PFSK-1 (cell line): ENCODE measurements around the gene MX1.

ENCODE experiments used
- FOXP2 ChIP-seq: optimal IDR thresholded peaks from 2 replicates; pipeline ENCODE3; 2011; ENCODE audit warnings: borderline replicate concordance, control low read depth, inconsistent platforms; ENCODE audit not compliant: insufficient read depth; ENCODE audit errors: extremely low read length, extremely low read depth
- POLR2AphosphoS5 ChIP-seq: IDR thresholded peaks from 2 replicates; pipeline ENCODE4 v1.6.1; 2012; ENCODE audit warnings: low read depth, mild to moderate bottlenecking, control low read depth, low read length, moderate library complexity
- SIN3A ChIP-seq: IDR thresholded peaks from 2 replicates; pipeline ENCODE4 v1.6.1; 2012; ENCODE audit warnings: mild to moderate bottlenecking, low read length, moderate library complexity, borderline replicate concordance; ENCODE audit not compliant: insufficient read depth
- TAF1 ChIP-seq: IDR thresholded peaks from 2 replicates; pipeline ENCODE4 v1.6.1; 2012; ENCODE audit warnings: low read length, control low read depth, borderline replicate concordance; ENCODE audit not compliant: insufficient read depth
- TF ChIP-seq, protein P1 (sequence below), 2 experiments: IDR thresholded peaks; 2 replicates each; pipeline versions ENCODE4 v1.6.1 to v1.8.0; 2011 to 2012; ENCODE audit warnings: low read depth in 2 of 2, low read length in 2 of 2, control low read depth in 1 of 2, inconsistent platforms in 1 of 2, mild to moderate bottlenecking in 1 of 2, moderate library complexity in 1 of 2; ENCODE audit not compliant: insufficient read depth in 1 of 2

MX1 gene

DNA sequence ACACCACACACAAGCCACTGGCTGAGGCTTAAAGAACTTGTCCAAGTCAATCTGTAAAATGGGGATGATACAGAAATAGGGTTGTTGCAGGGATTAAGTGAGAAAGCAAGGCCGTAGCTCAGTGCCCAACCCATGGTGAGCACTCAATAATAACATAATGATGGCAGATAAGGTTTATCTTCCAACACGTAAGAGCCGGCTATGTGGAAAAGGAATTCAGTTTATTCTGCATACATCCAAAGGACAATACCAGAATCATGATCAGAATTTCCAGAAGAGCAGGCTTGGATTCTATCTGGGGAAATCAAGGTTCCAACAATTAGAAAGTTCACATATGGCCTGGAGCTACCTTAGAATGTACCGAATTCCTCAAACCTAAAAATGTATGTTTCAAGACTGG, 77.3 kb downstream of the MX1 start:
- TF ChIP-seq SIN3A (no peak), POLR2AphosphoS5 (no peak), FOXP2 (no peak), TAF1 (no peak)
- TF ChIP-seq, protein P1, sequence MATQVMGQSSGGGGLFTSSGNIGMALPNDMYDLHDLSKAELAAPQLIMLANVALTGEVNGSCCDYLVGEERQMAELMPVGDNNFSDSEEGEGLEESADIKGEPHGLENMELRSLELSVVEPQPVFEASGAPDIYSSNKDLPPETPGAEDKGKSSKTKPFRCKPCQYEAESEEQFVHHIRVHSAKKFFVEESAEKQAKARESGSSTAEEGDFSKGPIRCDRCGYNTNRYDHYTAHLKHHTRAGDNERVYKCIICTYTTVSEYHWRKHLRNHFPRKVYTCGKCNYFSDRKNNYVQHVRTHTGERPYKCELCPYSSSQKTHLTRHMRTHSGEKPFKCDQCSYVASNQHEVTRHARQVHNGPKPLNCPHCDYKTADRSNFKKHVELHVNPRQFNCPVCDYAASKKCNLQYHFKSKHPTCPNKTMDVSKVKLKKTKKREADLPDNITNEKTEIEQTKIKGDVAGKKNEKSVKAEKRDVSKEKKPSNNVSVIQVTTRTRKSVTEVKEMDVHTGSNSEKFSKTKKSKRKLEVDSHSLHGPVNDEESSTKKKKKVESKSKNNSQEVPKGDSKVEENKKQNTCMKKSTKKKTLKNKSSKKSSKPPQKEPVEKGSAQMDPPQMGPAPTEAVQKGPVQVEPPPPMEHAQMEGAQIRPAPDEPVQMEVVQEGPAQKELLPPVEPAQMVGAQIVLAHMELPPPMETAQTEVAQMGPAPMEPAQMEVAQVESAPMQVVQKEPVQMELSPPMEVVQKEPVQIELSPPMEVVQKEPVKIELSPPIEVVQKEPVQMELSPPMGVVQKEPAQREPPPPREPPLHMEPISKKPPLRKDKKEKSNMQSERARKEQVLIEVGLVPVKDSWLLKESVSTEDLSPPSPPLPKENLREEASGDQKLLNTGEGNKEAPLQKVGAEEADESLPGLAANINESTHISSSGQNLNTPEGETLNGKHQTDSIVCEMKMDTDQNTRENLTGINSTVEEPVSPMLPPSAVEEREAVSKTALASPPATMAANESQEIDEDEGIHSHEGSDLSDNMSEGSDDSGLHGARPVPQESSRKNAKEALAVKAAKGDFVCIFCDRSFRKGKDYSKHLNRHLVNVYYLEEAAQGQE (IDR thresholded peaks at IDR 0.05; ENCODE audit: insufficient read depth in 1 of 2, low read depth in 2 of 2, low read length in 2 of 2) = no peak

DNA sequence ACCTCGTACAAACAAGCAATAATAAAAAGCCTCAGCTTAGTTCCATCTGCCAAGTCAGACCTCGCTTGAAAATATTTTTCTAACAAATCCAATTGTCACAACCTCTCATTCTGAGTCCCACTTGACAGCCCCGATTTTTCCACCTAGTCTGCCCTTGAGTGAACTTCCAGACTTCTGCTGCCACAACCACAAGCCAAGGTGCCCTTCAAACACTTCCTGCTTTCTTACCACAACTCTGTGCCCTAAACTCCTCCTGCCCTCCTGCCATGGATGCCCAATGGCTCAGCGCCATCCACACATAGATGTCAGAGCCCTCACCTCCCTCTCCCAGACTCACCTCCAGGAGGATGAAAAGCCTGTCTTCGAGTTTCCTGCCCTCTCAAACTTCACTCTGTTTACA, 78.0 kb downstream of the MX1 start:
- TF ChIP-seq SIN3A (no peak), FOXP2 (no peak), POLR2AphosphoS5 (no peak), TAF1 (no peak)
- TF ChIP-seq, protein P1 (IDR thresholded peaks at IDR 0.05; ENCODE audit: insufficient read depth in 1 of 2, low read depth in 2 of 2, low read length in 2 of 2) = no peak

DNA sequence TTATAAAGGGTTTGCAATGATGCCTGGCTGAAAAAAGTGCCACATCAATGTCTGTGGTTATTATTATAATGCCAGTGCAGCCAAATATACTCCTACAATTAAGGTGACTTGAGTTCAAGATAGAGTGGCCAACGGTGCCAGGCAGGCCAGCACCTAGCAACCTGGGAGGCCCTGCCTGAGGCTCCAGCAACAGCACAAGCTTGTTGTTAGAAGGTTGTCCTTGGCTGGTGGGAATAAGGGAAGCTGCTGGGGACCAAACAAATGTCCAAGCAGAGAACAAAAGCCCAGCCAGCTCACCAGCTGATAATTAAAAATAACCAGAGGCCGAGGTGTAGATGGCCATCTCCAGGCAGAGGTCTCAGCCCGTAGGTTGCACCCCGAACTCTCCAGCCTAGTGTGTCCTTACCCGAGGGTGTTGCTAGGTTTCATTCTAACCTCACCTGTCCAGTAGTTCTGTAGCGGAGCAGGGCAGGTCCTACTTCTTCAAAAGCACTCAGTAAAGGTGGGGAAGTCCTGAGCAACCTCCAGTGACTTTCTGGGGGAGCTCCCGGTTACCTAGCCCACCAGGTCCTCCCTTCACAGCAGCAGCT, 80.1 kb downstream of the MX1 start:
- TF ChIP-seq, protein P1 (IDR thresholded peaks at IDR 0.05; ENCODE audit: insufficient read depth in 1 of 2, low read depth in 2 of 2, low read length in 2 of 2) = no peak
- TF ChIP-seq SIN3A = no peak

DNA sequence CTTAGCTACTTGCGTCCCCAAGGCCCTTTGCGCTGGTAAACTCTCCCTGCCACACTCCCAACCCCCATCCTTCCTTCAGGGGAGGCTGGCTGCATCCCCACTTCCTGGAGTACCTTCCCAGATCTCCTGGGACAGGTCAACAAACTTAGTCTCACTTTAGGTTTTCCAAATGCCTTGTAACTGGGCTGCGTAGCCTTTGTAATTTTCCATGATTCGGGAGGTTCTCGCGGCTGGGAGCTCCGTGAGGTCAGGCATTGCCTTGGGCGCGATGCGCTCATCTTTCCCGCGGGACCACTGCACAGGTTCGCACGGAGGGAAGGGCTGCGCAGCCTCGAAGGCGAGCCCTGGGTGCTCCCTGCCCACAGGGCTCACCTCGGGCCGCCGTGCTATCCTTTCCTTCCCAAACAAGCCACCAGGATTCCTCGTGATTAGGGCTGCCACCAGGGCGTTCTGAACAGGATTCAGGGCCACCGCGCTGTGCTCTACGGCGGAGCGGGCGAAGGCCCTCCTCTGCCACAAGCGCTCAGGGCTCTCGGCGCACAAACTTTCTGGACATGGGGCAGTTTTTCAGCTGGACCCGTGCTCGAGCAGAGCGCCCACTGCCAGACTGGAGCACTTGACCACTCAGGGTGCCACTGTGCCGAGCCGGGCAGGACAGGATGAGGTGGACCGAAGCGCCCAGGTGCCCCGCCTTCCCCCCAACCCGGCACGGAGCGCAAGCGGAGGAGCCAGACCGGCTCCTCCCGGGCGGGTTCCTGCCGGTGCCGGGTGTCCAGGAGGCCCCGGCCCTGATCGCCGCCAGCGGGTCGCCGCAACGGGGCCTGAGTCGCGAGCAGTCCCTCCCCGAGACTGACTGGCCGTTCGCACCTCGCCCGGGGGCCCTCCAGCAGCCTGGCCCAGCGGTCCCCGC, 80.8 kb downstream of the MX1 start:
- TF ChIP-seq SIN3A (no peak), FOXP2 (no peak), POLR2AphosphoS5 (no peak)
- TF ChIP-seq, protein P1 (IDR thresholded peaks at IDR 0.05; ENCODE audit: insufficient read depth in 1 of 2, low read depth in 2 of 2, low read length in 2 of 2) = no peak
